NB4 (cell line): ENCODE data around the gene KLF16.

Experiments
- MAX ChIP-seq: IDR thresholded peaks from 2 replicates; pipeline ENCODE4 v1.6.1; 2011; ENCODE audit warnings: low read depth, low read length
- MYC ChIP-seq: IDR thresholded peaks from 2 replicates; pipeline ENCODE4 v1.6.1; 2011; ENCODE audit warnings: low read depth, low read length
- POLR2A ChIP-seq: IDR thresholded peaks from 2 replicates; pipeline ENCODE4 v1.6.1; 2011; ENCODE audit warnings: mild to moderate bottlenecking; ENCODE audit not compliant: insufficient read length; ENCODE audit errors: extremely low read depth
- TF ChIP-seq, protein P1 (sequence below): IDR thresholded peaks from one replicate; pipeline ENCODE4 v1.5.1; 2012; ENCODE audit warnings: low read depth, low read length

- TF ChIP-seq, protein P1, sequence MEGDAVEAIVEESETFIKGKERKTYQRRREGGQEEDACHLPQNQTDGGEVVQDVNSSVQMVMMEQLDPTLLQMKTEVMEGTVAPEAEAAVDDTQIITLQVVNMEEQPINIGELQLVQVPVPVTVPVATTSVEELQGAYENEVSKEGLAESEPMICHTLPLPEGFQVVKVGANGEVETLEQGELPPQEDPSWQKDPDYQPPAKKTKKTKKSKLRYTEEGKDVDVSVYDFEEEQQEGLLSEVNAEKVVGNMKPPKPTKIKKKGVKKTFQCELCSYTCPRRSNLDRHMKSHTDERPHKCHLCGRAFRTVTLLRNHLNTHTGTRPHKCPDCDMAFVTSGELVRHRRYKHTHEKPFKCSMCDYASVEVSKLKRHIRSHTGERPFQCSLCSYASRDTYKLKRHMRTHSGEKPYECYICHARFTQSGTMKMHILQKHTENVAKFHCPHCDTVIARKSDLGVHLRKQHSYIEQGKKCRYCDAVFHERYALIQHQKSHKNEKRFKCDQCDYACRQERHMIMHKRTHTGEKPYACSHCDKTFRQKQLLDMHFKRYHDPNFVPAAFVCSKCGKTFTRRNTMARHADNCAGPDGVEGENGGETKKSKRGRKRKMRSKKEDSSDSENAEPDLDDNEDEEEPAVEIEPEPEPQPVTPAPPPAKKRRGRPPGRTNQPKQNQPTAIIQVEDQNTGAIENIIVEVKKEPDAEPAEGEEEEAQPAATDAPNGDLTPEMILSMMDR = no peak
- TF ChIP-seq POLR2A (no peak), MAX (no peak), MYC (no peak)
Measured at GRCh38 chr19:1809678-1810077, 53.7 kb downstream of the KLF16 start.
